AG04450 (cell line): ENCODE measurements around the gene KRTAP19-4. TPM values are rescaled to one million over a fixed set of nuclear protein-coding genes. Genes with fewer than 3 reads are reported as not detected.

Experiments
- CTCF ChIA-PET: fragments of 300-600, 350-600 bp; formaldehyde crosslinking; extraction: SDS; loops from one replicate; lab custom pipeline; 2022; ENCODE audit warnings: antibody characterized with exemption, inconsistent platforms; lab: Charles Lee
- POLR2A ChIA-PET: fragments of 350-600 bp; formaldehyde crosslinking; extraction: SDS; loops from one replicate; lab custom pipeline; 2021; ENCODE audit warnings: antibody characterized with exemption, inconsistent platforms; lab: Yijun Ruan, JAX
- DNase-seq: peaks from one replicate; pipeline ENCODE4 v3.0.0-alpha.2; 2011; ENCODE audit warnings: low read depth, low spot score
- H3K27ac ChIP-seq: one replicate; pipeline ENCODE4 v1.5.1; 2012; ENCODE audit warnings: low read depth, low read length, control low read depth
- H3K27me3 ChIP-seq: one replicate; pipeline ENCODE4 v1.6.0; 2012; ENCODE audit warnings: low read length; ENCODE audit not compliant: control insufficient read depth, insufficient read depth
- H3K4me3 ChIP-seq: 2 replicates; pipeline ENCODE4 v1.5.1; 2011; ENCODE audit warnings: mild to moderate bottlenecking, low read depth, low read length, control low read depth
- H3K9me3 ChIP-seq: 2 replicates; pipeline ENCODE4 v1.5.1; 2012; ENCODE audit warnings: low read length; ENCODE audit not compliant: control insufficient read depth, insufficient read depth
- CTCF ChIP-seq: IDR thresholded peaks from 2 replicates; pipeline ENCODE4 v1.5.1; 2011; ENCODE audit warnings: low read depth, low read length, control low read depth, inconsistent platforms
- polyA plus RNA-seq: library from polyadenylated mRNA; depleted of rRNA; stranded (reverse); fragments of >200 nt; gene quantifications from 2 replicates; pipeline ENCODE4 v1.2.3, GENCODE V29; 2011; rRNA removed
- small RNA-seq: library from RNA; depleted of rRNA; stranded (forward); fragments of <200 nt; gene quantifications from one replicate; pipeline ENCODE3, GENCODE V24; 2012; ENCODE audit warnings: low read depth; ENCODE audit not compliant: insufficient read length

Gene KRTAP19-4
- polyA plus RNA-seq, 1 experiment: not detected

GRCh38 chr21:30448514-30448913 is 48.5 kb downstream of the KRTAP19-4 start:
- peaks cover 6% of the 10 kb centered on the region for H3K9me3 ChIP-seq
- H3K27me3 ChIP-seq: no peaks in the 10 kb centered on the region
- H3K27ac ChIP-seq: no peak overlapping the region
- CTCF ChIA-PET: no interaction called here
- TF ChIP-seq CTCF: no peak
- H3K4me3 ChIP-seq: no peak overlapping the region
- POLR2A ChIA-PET: no interaction called here
- no peak for DNase-seq

GRCh38 chr21:30447056-30447455 is 49.9 kb downstream of the KRTAP19-4 start:
- ChIA-PET POLR2A (no interaction called here), CTCF (no interaction called here)
- DNase-seq: no peak
- Histone ChIP-seq H3K9me3 (peaks cover 5% of the 10 kb centered on the region), H3K27ac (no peak overlapping the region), H3K27me3 (no peaks in the 10 kb centered on the region), H3K4me3 (no peak overlapping the region)
- no peak for TF ChIP-seq CTCF

Small RNA genes lying within 50 kb of the gene (small RNA-seq; reads per million reads assigned to genes)
- not detected for gene AP000567.1
- not detected for gene KRTAP19-10P
- gene KRTAP19-11P: not detected
- not detected for gene KRTAP19-9P

Other genes starting within 250 kb of the KRTAP19-4 start
- not detected in 2 replicates for gene KRTAP24-1, start 214.2 kb downstream of the KRTAP19-4 start, polyA plus RNA-seq
- not detected in 2 replicates for gene KRTAP25-1, start 207.7 kb downstream of the KRTAP19-4 start, polyA plus RNA-seq
- gene KRTAP26-1, start 176.8 kb downstream of the KRTAP19-4 start, polyA plus RNA-seq: not detected in 2 replicates
- not detected in 2 replicates for gene KRTAP27-1, start 159.5 kb downstream of the KRTAP19-4 start, polyA plus RNA-seq
- gene KRTAP23-1, start 148.6 kb downstream of the KRTAP19-4 start, polyA plus RNA-seq: not detected in 2 replicates
- gene KRTAP13-2, start 124.9 kb downstream of the KRTAP19-4 start, polyA plus RNA-seq: not detected in 2 replicates
- gene KRTAP13-1, start 101.1 kb downstream of the KRTAP19-4 start, polyA plus RNA-seq: not detected in 2 replicates
- gene KRTAP13-3, start 71.2 kb downstream of the KRTAP19-4 start, polyA plus RNA-seq: not detected in 2 replicates
- not detected in 2 replicates for gene KRTAP13-4, start 66.9 kb downstream of the KRTAP19-4 start, polyA plus RNA-seq
- not detected in 2 replicates for gene KRTAP15-1, start 56.9 kb downstream of the KRTAP19-4 start, polyA plus RNA-seq
- gene KRTAP19-1, start 16.8 kb downstream of the KRTAP19-4 start, polyA plus RNA-seq: not detected in 2 replicates
- gene KRTAP19-2, start 9.7 kb downstream of the KRTAP19-4 start, polyA plus RNA-seq: not detected in 2 replicates
- gene KRTAP19-3, start 5.2 kb downstream of the KRTAP19-4 start, polyA plus RNA-seq: not detected in 2 replicates
- gene KRTAP19-5, start 5.0 kb upstream of the KRTAP19-4 start, polyA plus RNA-seq: not detected in 2 replicates
- gene KRTAP19-6, start 44.7 kb upstream of the KRTAP19-4 start, polyA plus RNA-seq: not detected in 2 replicates
- gene KRTAP19-7, start 64.1 kb upstream of the KRTAP19-4 start, polyA plus RNA-seq: not detected in 2 replicates
- not detected in 2 replicates for gene KRTAP22-2, start 93.2 kb upstream of the KRTAP19-4 start, polyA plus RNA-seq
- gene KRTAP6-3, start 95.3 kb upstream of the KRTAP19-4 start, polyA plus RNA-seq: not detected in 2 replicates
- not detected in 2 replicates for gene KRTAP6-2, start 101.7 kb upstream of the KRTAP19-4 start, polyA plus RNA-seq
- not detected in 2 replicates for gene KRTAP22-1, start 103.9 kb upstream of the KRTAP19-4 start, polyA plus RNA-seq
- gene KRTAP6-1, start 116.8 kb upstream of the KRTAP19-4 start, polyA plus RNA-seq: not detected in 2 replicates
- gene KRTAP20-1, start 119.3 kb upstream of the KRTAP19-4 start, polyA plus RNA-seq: not detected in 2 replicates
- not detected in 2 replicates for gene KRTAP20-4, start 123.5 kb upstream of the KRTAP19-4 start, polyA plus RNA-seq
- not detected in 2 replicates for gene KRTAP20-2, start 138.0 kb upstream of the KRTAP19-4 start, polyA plus RNA-seq
- not detected in 2 replicates for gene KRTAP20-3, start 145.7 kb upstream of the KRTAP19-4 start, polyA plus RNA-seq
- not detected in 2 replicates for gene KRTAP21-3, start 221.6 kb upstream of the KRTAP19-4 start, polyA plus RNA-seq